NCI-H2227 (cell line): ENCODE data around the gene VWDE.

Experiments used
- DNase-seq: peaks from one replicate; lab custom pipeline; 2025; ENCODE audit not compliant: unreplicated experiment; lab: John Stamatoyannopoulos, UW

VWDE gene

DNA sequence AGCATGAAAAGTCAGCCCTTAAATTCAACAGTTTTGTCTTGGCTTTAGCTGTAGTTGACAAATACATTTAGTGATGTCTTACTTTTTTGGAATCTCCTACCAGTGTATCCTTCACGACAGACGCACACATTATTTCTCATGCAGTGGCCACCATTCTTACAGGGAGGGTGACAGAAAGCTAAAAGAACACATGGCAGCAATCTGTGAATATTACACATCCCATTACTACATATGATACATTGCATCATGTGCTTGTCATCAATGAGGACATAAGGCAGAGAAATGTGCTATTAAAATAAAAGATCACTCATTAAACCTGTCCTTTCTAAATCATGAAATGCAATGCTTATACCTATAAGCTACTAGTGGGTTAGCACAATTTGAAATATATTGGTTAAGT is 66.6 kb downstream of the VWDE start:
- no peak for DNase-seq

GRCh38 chr7:12328888-12329770 is 74.5 kb downstream of the VWDE start:
- DNase-seq, result no peak

- no peak for DNase-seq
Observed at GRCh38 chr7:12327922-12328321, 75.7 kb downstream of the VWDE start.

DNA sequence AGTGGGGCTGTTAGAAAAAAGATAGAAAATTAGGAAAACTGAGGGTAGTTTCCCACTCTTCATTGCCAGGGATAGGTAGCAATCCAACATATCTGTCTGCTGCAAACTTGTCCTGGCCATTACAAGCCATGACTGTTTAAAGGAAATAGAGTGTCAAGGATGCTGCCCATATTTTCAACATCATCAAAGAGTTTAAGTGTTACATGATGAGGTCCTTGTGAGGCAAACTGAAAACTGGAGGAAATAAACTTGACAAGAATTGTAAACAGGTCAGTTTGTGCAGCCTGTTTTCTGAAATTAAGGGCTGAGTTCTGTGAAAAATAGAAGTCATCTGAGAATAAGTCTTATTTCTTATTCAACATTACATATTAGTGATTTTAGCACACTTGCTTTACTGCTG is 78.0 kb downstream of the VWDE start:
- no peak for DNase-seq

DNA sequence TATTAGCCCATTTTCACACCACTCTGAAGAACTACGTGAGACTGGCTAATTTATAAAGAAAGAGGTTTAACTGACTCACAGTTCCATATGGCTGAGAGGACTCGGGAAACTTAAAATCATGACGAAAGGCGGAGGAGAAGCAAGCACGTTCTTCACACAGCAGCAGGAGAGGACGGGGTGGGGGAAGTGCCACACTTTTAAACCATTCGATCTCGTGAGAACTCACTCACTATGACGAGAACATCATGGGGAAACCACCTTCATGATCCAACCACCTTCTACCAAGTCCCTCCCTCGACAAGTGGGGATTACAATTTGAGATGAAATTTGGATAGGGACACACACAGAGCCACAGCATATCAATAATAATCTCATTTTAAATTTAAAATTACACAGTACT is 80.2 kb downstream of the VWDE start:
- peak; percentile 52 for DNase-seq

- DNase-seq, result no peak
Observed at GRCh38 chr7:12322903-12323300, 80.8 kb downstream of the VWDE start.

DNA sequence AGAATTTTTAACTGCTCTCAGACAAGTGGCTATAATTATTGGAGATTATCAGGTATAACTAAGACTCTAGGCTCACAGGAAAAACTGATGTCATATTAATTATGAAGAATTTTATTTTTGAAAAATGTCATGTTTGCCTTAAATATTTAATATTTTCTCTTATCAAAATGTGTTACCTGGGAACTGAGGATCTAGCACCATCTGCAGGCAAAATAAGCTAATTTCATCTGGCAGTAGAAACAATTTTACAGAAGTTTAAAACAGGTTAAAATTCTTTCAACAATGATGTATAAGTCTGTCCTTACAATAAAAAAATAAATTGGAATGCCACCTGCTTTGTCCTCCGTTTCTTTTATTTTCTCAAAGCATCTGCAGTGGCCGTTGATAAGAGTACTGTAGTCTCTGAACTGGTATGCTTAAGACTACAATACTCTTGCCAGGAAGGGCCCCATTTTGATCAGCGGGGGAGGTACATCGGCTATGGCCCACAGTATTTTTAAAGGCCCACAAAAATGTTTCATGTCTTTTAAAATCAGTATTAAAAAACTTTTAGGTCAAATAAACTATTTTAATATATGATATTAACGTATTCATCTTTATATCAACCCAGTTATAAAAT is 81.3 kb downstream of the VWDE start:
- DNase-seq, result peak; percentile 43

DNA sequence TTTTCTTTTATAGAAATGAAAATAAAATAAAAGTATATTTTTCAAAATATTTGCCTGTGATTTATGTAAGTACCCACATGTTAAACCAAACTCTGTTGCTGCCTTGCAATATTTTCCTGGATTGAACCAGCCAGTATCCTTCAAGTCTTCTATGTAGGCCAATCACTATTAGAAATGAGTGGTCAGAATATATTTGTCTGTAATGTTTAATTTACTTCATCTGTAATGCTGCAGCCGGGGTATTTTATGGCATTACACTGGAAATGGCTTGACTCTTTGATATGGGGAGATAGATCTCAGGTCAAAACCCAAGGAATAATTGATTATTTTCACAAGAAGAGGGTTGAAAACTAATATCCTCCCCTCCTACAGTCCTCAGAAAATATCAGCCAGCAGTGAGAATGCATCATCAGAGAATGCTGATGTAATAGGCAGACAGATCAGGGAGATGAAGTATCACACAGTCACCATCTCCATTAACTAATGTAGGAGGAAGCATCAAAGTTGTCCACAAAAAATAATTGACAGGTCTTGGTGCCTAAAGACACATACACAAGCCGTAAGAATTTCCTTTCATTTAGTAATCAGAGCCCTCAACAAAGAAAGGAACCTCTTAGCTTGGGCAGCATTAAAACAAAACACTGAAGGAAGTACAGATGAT is 82.5 kb downstream of the VWDE start:
- no peak for DNase-seq

DNA sequence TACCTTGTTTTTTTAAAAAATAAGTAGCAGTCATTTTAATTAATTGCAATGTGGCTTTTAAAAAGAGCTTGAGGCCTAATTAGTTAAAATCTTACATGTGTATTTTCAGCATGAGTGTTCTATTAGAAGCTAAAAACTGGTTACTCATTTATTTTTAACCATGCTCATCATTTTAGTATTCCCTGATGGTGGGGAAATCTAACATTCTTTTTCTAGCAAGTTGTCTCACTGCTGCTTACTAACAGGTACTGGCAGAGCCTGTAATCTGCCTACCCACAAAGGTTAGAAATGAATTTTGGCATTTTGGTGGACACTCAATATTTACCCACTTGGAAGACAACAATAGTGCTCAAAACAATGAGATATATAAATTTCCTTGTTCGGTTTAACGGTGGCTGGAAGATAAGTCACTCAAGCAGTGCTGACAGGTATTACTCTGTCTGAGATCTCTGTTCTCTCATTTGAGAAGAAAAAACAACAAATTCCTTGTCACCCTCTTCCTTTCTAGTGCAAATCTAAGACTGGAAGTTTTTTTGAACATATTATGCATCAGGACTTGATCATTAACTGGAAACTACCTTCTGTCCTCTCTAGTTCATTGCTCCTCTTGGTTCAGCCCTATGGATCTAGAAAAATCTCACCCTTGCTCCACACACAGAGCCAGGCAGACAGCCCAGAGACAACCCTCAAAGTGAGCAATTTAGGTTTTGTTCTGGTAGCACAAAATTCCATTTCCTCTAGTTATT is 83.3 kb downstream of the VWDE start:
- DNase-seq, result no peak

- DNase-seq, result no peak
Observed at GRCh38 chr7:12317675-12318074, 86.0 kb downstream of the VWDE start.

DNA sequence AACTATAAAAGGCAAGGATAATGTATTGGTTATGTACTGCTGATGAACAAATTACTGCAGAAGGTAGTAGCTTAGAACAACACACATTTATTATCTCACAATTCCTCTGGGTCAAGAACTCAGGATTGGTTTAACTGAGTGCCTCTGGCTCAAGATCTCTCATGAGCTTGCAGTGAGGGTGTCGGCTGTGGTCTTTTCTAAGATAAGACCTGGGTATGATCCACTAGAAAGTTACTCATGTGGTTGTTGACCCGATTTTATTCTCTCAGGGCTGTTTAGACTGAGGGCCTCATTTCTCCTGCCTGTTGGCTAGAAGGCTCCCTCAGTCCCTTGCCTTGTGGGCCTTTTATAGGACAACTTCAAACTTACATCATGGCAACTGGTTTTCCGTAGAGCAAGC is 86.7 kb downstream of the VWDE start:
- no peak for DNase-seq

DNA sequence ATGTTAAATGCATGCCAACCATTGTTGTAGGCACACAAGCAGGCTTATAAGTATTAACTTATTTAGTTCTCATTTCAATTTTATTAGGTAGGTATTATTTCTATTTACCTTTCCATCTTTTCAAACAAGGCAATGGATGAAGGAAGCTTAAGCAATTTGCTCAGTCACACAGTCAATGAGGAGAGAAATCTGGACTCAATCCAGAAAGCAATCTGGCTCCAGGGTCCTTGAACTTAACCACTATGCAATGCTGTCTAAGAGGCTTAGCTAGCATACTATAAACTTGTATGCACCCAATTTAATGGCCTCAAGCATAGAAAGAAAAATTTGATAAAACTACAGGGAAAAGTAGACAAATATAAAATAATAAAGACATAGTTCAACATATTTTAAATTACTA is 88.6 kb downstream of the VWDE start:
- DNase-seq, result peak; percentile 36

- no peak for DNase-seq
Observed at GRCh38 chr7:12314199-12314598, 89.5 kb downstream of the VWDE start.

GRCh38 chr7:12305502-12305901 is 98.2 kb downstream of the VWDE start:
- DNase-seq, result no peak

DNA sequence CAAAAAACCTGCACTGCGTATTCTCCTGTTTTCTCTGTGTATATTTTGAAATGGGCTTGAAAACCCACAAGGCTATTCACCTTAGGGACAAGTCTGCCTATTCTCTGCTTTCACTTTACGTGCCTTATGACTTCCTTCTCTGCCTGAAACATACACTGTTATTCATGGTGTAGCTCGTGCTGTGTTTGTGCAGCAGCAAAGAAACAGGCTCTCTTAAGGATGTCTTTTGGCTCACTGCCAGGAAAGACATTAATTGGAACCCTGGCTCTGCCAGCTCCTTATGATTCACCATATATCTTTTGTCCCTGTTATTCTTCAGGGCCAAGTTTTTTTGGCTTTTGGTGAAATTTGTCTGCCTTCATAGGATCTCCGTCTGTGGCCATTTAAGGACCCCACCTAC is 100.2 kb downstream of the VWDE start:
- peak; percentile 75 for DNase-seq

- no peak for DNase-seq
Observed at GRCh38 chr7:12303062-12303461, 100.6 kb downstream of the VWDE start.

GRCh38 chr7:12300415-12300814 is 103.2 kb downstream of the VWDE start:
- no peak for DNase-seq

DNA sequence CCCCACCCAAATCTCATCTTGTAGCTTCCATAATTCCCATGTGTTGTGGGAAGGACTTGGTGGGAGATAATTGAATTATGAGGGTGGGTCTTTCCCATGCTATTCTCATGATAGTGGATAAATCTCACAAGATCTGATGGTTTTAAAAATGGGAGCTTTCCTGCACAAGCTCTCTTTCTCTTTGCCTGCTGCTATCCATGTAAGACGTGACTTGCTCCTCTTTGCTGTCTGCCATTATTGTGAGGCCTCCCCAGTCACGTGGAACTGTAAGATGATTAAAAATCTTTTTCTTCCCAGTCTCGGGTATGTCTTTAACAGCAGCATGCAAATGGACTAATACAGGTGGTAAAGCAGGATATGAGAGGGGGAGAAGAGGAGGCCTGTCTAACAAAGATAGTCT is 104.3 kb downstream of the VWDE start:
- no peak for DNase-seq

GRCh38 chr7:12297283-12298108 is 106.2 kb downstream of the VWDE start:
- DNase-seq, result no peak

DNA sequence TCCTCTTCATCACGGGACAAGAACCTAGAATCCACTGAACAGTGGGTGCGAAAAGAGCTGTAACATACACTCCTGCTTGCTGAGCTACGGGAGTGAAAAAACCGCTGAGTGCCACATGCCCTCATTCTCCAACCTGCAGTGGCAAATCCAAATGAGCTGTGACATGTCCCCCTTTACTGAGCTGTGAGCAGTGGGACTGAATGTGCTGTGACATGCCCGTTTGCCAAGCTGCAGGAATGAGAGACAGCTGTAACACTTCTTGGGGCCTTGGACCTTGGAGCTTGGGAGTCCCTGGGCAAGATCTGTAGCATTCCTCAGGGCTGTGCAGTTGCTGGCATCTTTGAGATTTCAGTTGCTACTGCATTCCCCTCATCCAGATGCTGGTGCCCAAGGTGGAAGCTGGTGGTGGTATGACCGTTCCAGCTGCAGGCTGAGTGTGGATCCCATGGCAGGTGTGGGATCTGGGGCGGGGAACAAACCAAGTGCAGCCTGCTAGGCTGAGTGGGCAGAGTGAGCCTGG is 107.6 kb downstream of the VWDE start:
- no peak for DNase-seq
